ENCODE data around the gene TSPAN9. TPM values are rescaled to one million over a fixed set of nuclear protein-coding genes. Genes with fewer than 3 reads are reported as not detected.

TSPAN9 gene
- total RNA-seq, 1 donor = 13.0 TPM

DNA sequence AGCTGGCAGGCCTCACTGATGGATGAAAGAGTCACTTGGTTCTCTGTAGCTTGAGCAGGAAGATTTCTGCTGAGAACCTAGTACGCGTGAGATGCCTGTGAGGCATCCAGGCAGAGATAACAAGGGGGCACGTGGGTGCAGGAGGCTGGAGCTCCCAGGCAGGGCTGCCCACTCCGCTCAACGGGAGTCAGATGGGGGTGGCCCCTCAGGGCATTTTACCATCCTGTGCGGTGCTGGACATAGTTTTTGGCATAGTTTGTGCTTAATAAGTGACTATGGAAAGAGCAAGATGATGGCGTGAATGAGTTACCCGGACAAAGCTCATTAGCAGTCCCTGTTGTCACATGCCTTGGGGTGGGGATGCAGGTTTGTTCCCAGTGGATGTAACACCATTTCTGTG lies 182.8 kb downstream of the TSPAN9 start:
- TF ChIP-seq, protein P1, sequence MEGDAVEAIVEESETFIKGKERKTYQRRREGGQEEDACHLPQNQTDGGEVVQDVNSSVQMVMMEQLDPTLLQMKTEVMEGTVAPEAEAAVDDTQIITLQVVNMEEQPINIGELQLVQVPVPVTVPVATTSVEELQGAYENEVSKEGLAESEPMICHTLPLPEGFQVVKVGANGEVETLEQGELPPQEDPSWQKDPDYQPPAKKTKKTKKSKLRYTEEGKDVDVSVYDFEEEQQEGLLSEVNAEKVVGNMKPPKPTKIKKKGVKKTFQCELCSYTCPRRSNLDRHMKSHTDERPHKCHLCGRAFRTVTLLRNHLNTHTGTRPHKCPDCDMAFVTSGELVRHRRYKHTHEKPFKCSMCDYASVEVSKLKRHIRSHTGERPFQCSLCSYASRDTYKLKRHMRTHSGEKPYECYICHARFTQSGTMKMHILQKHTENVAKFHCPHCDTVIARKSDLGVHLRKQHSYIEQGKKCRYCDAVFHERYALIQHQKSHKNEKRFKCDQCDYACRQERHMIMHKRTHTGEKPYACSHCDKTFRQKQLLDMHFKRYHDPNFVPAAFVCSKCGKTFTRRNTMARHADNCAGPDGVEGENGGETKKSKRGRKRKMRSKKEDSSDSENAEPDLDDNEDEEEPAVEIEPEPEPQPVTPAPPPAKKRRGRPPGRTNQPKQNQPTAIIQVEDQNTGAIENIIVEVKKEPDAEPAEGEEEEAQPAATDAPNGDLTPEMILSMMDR (IDR thresholded peaks at IDR 0.05; ENCODE audit: extremely low read depth, low read depth, low read length) = no peak

DNA sequence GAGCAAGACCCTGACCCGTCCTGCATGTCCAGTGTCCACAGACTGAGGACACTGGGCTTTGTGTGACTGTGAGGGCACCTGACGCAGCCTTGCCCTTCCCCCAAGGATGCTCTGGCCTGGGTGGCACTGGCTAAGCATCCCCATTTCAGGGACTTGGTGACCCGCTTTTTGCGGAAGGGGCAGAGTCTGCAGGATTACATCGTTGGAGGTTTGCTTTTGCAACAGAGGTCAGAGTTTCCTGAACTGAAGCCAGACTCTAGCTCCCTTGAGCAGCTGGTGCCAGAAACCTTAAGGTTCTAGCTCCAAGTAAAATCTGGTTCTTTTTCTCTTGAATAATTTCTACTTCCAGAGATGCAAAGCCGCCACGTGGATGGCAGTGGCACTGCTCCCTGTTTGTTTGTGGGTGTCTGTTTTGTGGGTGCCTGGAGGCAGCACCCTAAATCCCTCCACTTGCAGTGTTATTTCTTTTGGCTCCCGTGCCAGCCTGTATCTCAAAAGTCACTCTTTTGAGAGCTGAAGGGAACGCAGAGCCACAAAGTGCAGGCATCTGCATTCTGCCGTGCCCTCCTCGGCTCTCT lies 184.7 kb downstream of the TSPAN9 start:
- Histone ChIP-seq H3K4me3 (ENCODE audit: insufficient read depth, low read length) (no peak overlapping the region), H3K4me2 (ENCODE audit: insufficient read depth, low read length) (no peak overlapping the region), H3K79me2 (ENCODE audit: insufficient read depth, low read length) (no peaks in the 10 kb centered on the region), H3K9me3 (ENCODE audit: low read depth, low read length) (no peaks in the 10 kb centered on the region), H3K27ac (ENCODE audit: low read depth, low read length) (no peak overlapping the region), H2AFZ (ENCODE audit: low read length) (no peak overlapping the region), H3K4me1 (ENCODE audit: insufficient read depth, low read length) (no peaks in the 10 kb centered on the region), H3K36me3 (ENCODE audit: insufficient read depth, low read length) (no peaks in the 10 kb centered on the region), H3K27me3 (ENCODE audit: insufficient read depth, low read length) (peaks cover 6% of the 10 kb centered on the region), H4K20me1 (ENCODE audit: insufficient read depth, low read length) (peaks cover 6% of the 10 kb centered on the region)
- DNase-seq (ENCODE audit: insufficient read length, low spot score, missing footprints) = no peak
- TF ChIP-seq, protein P1 (IDR thresholded peaks at IDR 0.05; ENCODE audit: extremely low read depth, low read depth, low read length) = peak; percentile 26

More for the DNA sequence above, 182.8 kb downstream of the TSPAN9 start:
- DNase-seq (ENCODE audit: insufficient read length, low spot score, missing footprints) = no peak
- H3K27ac ChIP-seq (ENCODE audit: low read depth, low read length) = no peak overlapping the region
- no peak overlapping the region for H2AFZ ChIP-seq (ENCODE audit: low read length)
- no peak overlapping the region for H3K4me3 ChIP-seq (ENCODE audit: insufficient read depth, low read length)
- H3K27me3 ChIP-seq (ENCODE audit: insufficient read depth, low read length) = peaks cover 2% of the 10 kb centered on the region
- H3K4me1 ChIP-seq (ENCODE audit: insufficient read depth, low read length) = no peaks in the 10 kb centered on the region
- H3K9me3 ChIP-seq (ENCODE audit: low read depth, low read length) = no peaks in the 10 kb centered on the region
- no peaks in the 10 kb centered on the region for H3K79me2 ChIP-seq (ENCODE audit: insufficient read depth, low read length)
- no peaks in the 10 kb centered on the region for H4K20me1 ChIP-seq (ENCODE audit: insufficient read depth, low read length)
- H3K36me3 ChIP-seq (ENCODE audit: insufficient read depth, low read length) = no peaks in the 10 kb centered on the region
- no peak overlapping the region for H3K4me2 ChIP-seq (ENCODE audit: insufficient read depth, low read length)

DNA sequence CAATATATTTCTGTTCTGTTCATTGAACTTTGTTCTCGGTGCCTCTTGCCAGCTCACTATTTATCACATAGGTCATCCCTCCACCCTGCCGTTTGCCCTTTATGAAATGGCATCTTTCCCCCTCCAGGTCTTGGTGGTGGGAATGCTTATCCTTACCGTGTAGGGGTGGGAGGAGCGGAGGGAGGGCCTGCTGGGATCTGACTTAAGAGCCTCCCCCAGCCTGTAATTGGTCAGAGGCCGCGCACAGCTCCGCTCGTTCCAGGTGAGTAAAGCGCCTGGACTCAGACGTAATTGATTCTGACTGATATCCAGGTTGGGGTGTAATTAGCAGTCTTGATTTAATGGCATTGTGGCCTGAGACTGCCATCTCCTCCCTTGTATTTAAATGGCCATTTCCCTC lies 185.3 kb downstream of the TSPAN9 start:
- DNase-seq (ENCODE audit: insufficient read length, low spot score, missing footprints) = no peak
- Histone ChIP-seq H2AFZ (ENCODE audit: low read length) (no peak overlapping the region), H3K27ac (ENCODE audit: low read depth, low read length) (no peak overlapping the region), H3K9me3 (ENCODE audit: low read depth, low read length) (no peaks in the 10 kb centered on the region), H3K4me3 (ENCODE audit: insufficient read depth, low read length) (no peak overlapping the region), H3K36me3 (ENCODE audit: insufficient read depth, low read length) (no peaks in the 10 kb centered on the region), H3K79me2 (ENCODE audit: insufficient read depth, low read length) (no peaks in the 10 kb centered on the region), H3K27me3 (ENCODE audit: insufficient read depth, low read length) (peaks cover 12% of the 10 kb centered on the region), H4K20me1 (ENCODE audit: insufficient read depth, low read length) (peaks cover 9% of the 10 kb centered on the region), H3K4me2 (ENCODE audit: insufficient read depth, low read length) (no peak overlapping the region), H3K4me1 (ENCODE audit: insufficient read depth, low read length) (no peaks in the 10 kb centered on the region)
- TF ChIP-seq, protein P1 (IDR thresholded peaks at IDR 0.05; ENCODE audit: extremely low read depth, low read depth, low read length) = no peak

DNA sequence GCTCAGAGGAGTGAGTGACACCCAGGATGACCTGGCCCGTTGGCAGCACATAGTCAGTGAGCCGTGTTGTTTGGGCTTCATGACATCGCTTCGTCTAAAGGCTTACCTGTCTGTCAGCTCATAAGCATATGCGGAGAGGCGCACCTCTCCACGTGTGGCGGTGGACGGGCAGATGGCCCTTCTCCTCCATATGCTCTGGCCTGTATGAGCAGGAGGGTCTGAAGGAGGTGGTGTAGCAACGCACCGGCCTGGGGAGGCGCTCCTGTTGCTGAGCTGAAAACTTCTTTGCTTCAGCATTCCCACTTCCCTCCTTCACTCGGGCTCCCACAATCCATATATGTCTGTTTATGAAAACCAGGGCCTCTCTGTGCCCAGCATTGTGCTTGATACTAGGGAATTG lies 186.1 kb downstream of the TSPAN9 start:
- Histone ChIP-seq H3K79me2 (ENCODE audit: insufficient read depth, low read length) (no peaks in the 10 kb centered on the region), H2AFZ (ENCODE audit: low read length) (no peak overlapping the region), H3K27ac (ENCODE audit: low read depth, low read length) (no peak overlapping the region), H4K20me1 (ENCODE audit: insufficient read depth, low read length) (peaks cover 9% of the 10 kb centered on the region), H3K4me1 (ENCODE audit: insufficient read depth, low read length) (no peaks in the 10 kb centered on the region), H3K4me2 (ENCODE audit: insufficient read depth, low read length) (no peak overlapping the region), H3K4me3 (ENCODE audit: insufficient read depth, low read length) (no peak overlapping the region), H3K9me3 (ENCODE audit: low read depth, low read length) (no peaks in the 10 kb centered on the region), H3K27me3 (ENCODE audit: insufficient read depth, low read length) (peaks cover 10% of the 10 kb centered on the region), H3K36me3 (ENCODE audit: insufficient read depth, low read length) (no peaks in the 10 kb centered on the region)
- DNase-seq (ENCODE audit: insufficient read length, low spot score, missing footprints) = no peak
- TF ChIP-seq, protein P1 (IDR thresholded peaks at IDR 0.05; ENCODE audit: extremely low read depth, low read depth, low read length) = no peak

Measured in osteoblast (primary cell).